ENCODE data around the gene BPIFA2. TPM values are rescaled to one million over a fixed set of nuclear protein-coding genes. Genes with fewer than 3 reads are reported as not detected.
A peak's percentile ranks its signal among the peaks of the same experiment; 100 is the strongest.

BPIFA2 gene
- total and polyA plus RNA-seq, 4 donors = 0.11 to 0.15 TPM; not detected in 2

- Histone ChIP-seq H3K27ac (ENCODE audit: low read depth, low read length) (no peak overlapping the region), H3K4me1 (ENCODE audit: control insufficient read depth, insufficient read depth, low read length) (no peaks in the 10 kb centered on the region), H3K9me3 (ENCODE audit: control insufficient read depth, insufficient read depth, low read length) (no peaks in the 10 kb centered on the region), H3K4me3 (ENCODE audit: low read depth, low read length) (no peak overlapping the region), H3K36me3 (ENCODE audit: control insufficient read depth, insufficient read depth, low read length) (no peaks in the 10 kb centered on the region), H3K27me3 (ENCODE audit: control insufficient read depth, insufficient read depth, low read length) (peaks cover 13% of the 10 kb centered on the region)
- DNase-seq (ENCODE audit: low read depth in 4 of 6, low spot score in 6 of 6) = peak in 5 of 6 donors; percentile 13 to 84 (median 20)
- 20% methylated on average over 4 of the region's 5 CpGs for WGBS (ENCODE audit: insufficient coverage)
Measured at GRCh38 chr20:33211817-33212424, 44.0 kb downstream of the BPIFA2 start.

DNA sequence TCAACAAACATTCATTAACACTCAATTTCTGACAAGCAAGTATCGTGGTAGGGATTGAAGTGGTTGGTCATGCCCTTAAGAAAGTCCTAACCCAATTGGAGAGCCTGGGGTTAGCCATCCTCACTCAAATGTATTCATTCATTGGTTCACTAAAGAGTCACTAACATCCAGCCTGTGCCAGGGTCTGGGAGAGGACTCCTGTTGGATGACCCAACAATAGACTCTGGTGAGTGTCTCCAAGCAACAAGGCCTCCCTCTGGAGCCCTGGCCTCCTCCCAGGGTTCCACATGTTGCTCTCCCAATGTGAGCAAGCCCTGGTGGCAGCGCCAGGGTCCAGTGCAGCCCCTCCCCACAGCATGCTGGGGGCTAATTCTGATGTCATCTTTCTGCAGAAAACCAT lies 49.1 kb downstream of the BPIFA2 start, which contains the start of gene BPIFA3:
Gene BPIFA3, plus strand, starts transcription at position 301 of the 400 bp plus-strand sequence. CDS start 185 bp downstream, outside the sequence.
- 79% methylated on average over 2 of the region's 2 CpGs for WGBS (ENCODE audit: insufficient coverage)
- H3K4me1 ChIP-seq (ENCODE audit: control insufficient read depth, insufficient read depth, low read length) = no peaks in the 10 kb centered on the region
- DNase-seq (ENCODE audit: low read depth in 4 of 6, low spot score in 6 of 6) = no peak
- no peak within 1 kb of the TSS for H3K4me3 ChIP-seq (ENCODE audit: low read depth, low read length)
- H3K9me3 ChIP-seq (ENCODE audit: control insufficient read depth, insufficient read depth, low read length) = no peaks in the 10 kb centered on the region
- no peaks in the 10 kb centered on the region for H3K36me3 ChIP-seq (ENCODE audit: control insufficient read depth, insufficient read depth, low read length)
- H3K27me3 ChIP-seq (ENCODE audit: control insufficient read depth, insufficient read depth, low read length) = peaks cover 13% of the 10 kb centered on the region
- no peak within 1 kb of the TSS for H3K27ac ChIP-seq (ENCODE audit: low read depth, low read length)

DNA sequence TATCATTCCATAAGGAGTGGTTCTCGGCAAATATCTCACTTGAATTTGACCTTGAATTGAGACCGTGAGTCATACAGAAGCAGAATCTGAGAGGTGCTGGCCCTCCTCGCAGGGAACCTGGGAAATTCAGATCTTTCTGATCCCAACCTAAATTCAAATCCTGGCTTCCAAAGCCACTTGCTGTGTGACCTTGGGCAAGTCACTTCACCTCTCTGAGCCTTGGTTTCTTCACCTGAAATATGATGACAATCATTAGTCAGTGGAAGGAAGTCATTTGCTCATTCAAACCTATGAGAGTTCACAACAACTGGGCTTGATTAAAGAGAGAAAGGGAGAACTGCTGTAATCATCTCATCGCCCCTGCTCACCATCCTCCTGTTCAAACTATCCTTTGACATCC lies 56.4 kb downstream of the BPIFA2 start:
- Histone ChIP-seq H3K36me3 (ENCODE audit: control insufficient read depth, insufficient read depth, low read length) (no peaks in the 10 kb centered on the region), H3K4me1 (ENCODE audit: control insufficient read depth, insufficient read depth, low read length) (no peaks in the 10 kb centered on the region), H3K9me3 (ENCODE audit: control insufficient read depth, insufficient read depth, low read length) (no peaks in the 10 kb centered on the region), H3K27ac (ENCODE audit: low read depth, low read length) (no peak overlapping the region), H3K4me3 (ENCODE audit: low read depth, low read length) (no peak overlapping the region), H3K27me3 (ENCODE audit: control insufficient read depth, insufficient read depth, low read length) (peaks cover 2% of the 10 kb centered on the region)
- 86% methylated on average over 3 of the region's 4 CpGs for WGBS (ENCODE audit: insufficient coverage)
- no peak for DNase-seq (ENCODE audit: low read depth in 4 of 6, low spot score in 6 of 6)

GRCh38 chr20:33229843-33230242 lies 61.9 kb downstream of the BPIFA2 start:
- WGBS (ENCODE audit: insufficient coverage) = 65% methylated on average over 4 of the region's 6 CpGs
- no peaks in the 10 kb centered on the region for H3K4me1 ChIP-seq (ENCODE audit: control insufficient read depth, insufficient read depth, low read length)
- DNase-seq (ENCODE audit: low read depth in 4 of 6, low spot score in 6 of 6) = peak in 1 of 6 donors; percentile 10
- H3K9me3 ChIP-seq (ENCODE audit: control insufficient read depth, insufficient read depth, low read length) = no peaks in the 10 kb centered on the region
- peaks cover 2% of the 10 kb centered on the region for H3K27me3 ChIP-seq (ENCODE audit: control insufficient read depth, insufficient read depth, low read length)
- no peak overlapping the region for H3K27ac ChIP-seq (ENCODE audit: low read depth, low read length)
- no peaks in the 10 kb centered on the region for H3K36me3 ChIP-seq (ENCODE audit: control insufficient read depth, insufficient read depth, low read length)
- no peak overlapping the region for H3K4me3 ChIP-seq (ENCODE audit: low read depth, low read length)

Other genes with a start within 250 kb of the BPIFA2 start
- gene SUN5, start 163.7 kb upstream of the BPIFA2 start, total RNA-seq = not detected
- gene SUN5, start 163.7 kb upstream of the BPIFA2 start, polyA plus RNA-seq (ENCODE audit: insufficient read length in 2 of 2) = not detected
- gene BPIFB2, start 160.5 kb upstream of the BPIFA2 start, total RNA-seq = under 1 TPM in 1 of 2 donors, not detected in 1; 0.11 TPM
- gene BPIFB2, start 160.5 kb upstream of the BPIFA2 start, polyA plus RNA-seq (ENCODE audit: insufficient read length in 2 of 2) = not detected
- not detected for gene BPIFB6, start 136.5 kb upstream of the BPIFA2 start, total RNA-seq
- not detected for gene BPIFB6, start 136.5 kb upstream of the BPIFA2 start, polyA plus RNA-seq (ENCODE audit: insufficient read length in 2 of 2)
- gene BPIFB3, start 114.3 kb upstream of the BPIFA2 start, total RNA-seq = under 1 TPM in 1 of 2 donors, not detected in 1; 0.17 TPM
- gene BPIFB3, start 114.3 kb upstream of the BPIFA2 start, polyA plus RNA-seq (ENCODE audit: insufficient read length in 2 of 2) = not detected
- gene BPIFB4, start 88.5 kb upstream of the BPIFA2 start, total RNA-seq = under 1 TPM in 1 of 2 donors, not detected in 1; 0.44 TPM
- gene BPIFB4, start 88.5 kb upstream of the BPIFA2 start, polyA plus RNA-seq (ENCODE audit: insufficient read length in 2 of 2) = under 1 TPM; 0.24 to 0.32 TPM
- not detected for gene BPIFA3, start 49.2 kb downstream of the BPIFA2 start, total RNA-seq
- not detected for gene BPIFA3, start 49.2 kb downstream of the BPIFA2 start, polyA plus RNA-seq (ENCODE audit: insufficient read length in 2 of 2)
- gene BPIFA1, start 67.8 kb downstream of the BPIFA2 start, total RNA-seq = not detected
- not detected for gene BPIFA1, start 67.8 kb downstream of the BPIFA2 start, polyA plus RNA-seq (ENCODE audit: insufficient read length in 2 of 2)
- gene BPIFB1, start 115.1 kb downstream of the BPIFA2 start, total RNA-seq = under 1 TPM in 1 of 2 donors, not detected in 1; 0.28 TPM
- under 1 TPM; 0.13 to 0.36 TPM for gene BPIFB1, start 115.1 kb downstream of the BPIFA2 start, polyA plus RNA-seq (ENCODE audit: insufficient read length in 2 of 2)
- gene CDK5RAP1, start 233.4 kb downstream of the BPIFA2 start, total RNA-seq = 10 to 100 TPM; 24.1 to 45.3 TPM
- 10 to 100 TPM; 33.3 to 45.3 TPM for gene CDK5RAP1, start 233.4 kb downstream of the BPIFA2 start, polyA plus RNA-seq (ENCODE audit: insufficient read length in 2 of 2)